HEK293T (cell line): ENCODE data around the gene VTCN1.

Experiments
- CTCF ChIA-PET: fragments of 350-600 bp; formaldehyde crosslinking; extraction: SDS; loops from one replicate; lab custom pipeline; 2021; ENCODE audit warnings: antibody characterized with exemption, inconsistent platforms; lab: Yijun Ruan, JAX
- POLR2A ChIA-PET: fragments of 350-600 bp; formaldehyde crosslinking; extraction: SDS; loops from one replicate; lab custom pipeline; 2020; ENCODE audit warnings: antibody characterized with exemption, inconsistent platforms; lab: Yijun Ruan, JAX
- DNase-seq: peaks from one replicate; pipeline ENCODE4 v3.0.0; 2012; ENCODE audit warnings: mixed read lengths; ENCODE audit errors: extremely low spot score
- ARNT ChIP-seq: fragments of 450-650 bp; IDR thresholded peaks from 2 replicates; pipeline ENCODE4 v1.6.1; 2017; ENCODE audit warnings: mild to moderate bottlenecking
- BHLHE40 ChIP-seq: fragments of 450-650 bp; IDR thresholded peaks from 2 replicates; pipeline ENCODE4 v1.6.1; 2016; ENCODE audit warnings: mild to moderate bottlenecking, moderate library complexity, borderline replicate concordance
- CTBP1 ChIP-seq: fragments of 450-650 bp; IDR thresholded peaks from 2 replicates; pipeline ENCODE4 v1.6.1; 2016; ENCODE audit warnings: borderline replicate concordance
- ELF4 ChIP-seq: fragments of 450-650 bp; IDR thresholded peaks from 2 replicates; pipeline ENCODE4 v1.6.1; 2017; ENCODE audit warnings: antibody characterized with exemption
- FOXA1 ChIP-seq: fragments of 450-650 bp; IDR thresholded peaks from 2 replicates; pipeline ENCODE4 v1.6.1; 2016; ENCODE audit warnings: mild to moderate bottlenecking
- FOXK2 ChIP-seq: fragments of 450-650 bp; IDR thresholded peaks from 2 replicates; pipeline ENCODE4 v1.6.1; 2016; ENCODE audit warnings: mild to moderate bottlenecking
- FOXM1 ChIP-seq: fragments of 450-650 bp; IDR thresholded peaks from 2 replicates; pipeline ENCODE4 v1.6.1; 2017; ENCODE audit warnings: mild to moderate bottlenecking, borderline replicate concordance
- HDGF ChIP-seq: fragments of 450-650 bp; IDR thresholded peaks from 2 replicates; pipeline ENCODE4 v1.6.1; 2017; ENCODE audit warnings: antibody characterized with exemption, borderline replicate concordance
- L3MBTL2 ChIP-seq: fragments of 450-650 bp; conservative IDR thresholded peaks from 2 replicates; pipeline ENCODE4 v1.6.1; 2016; ENCODE audit warnings: mild to moderate bottlenecking
- LEF1 ChIP-seq: fragments of 450-650 bp; IDR thresholded peaks from 2 replicates; pipeline ENCODE4 v1.6.1; 2017; ENCODE audit warnings: mild to moderate bottlenecking, borderline replicate concordance
- NFRKB ChIP-seq: fragments of 450-650 bp; IDR thresholded peaks from 2 replicates; pipeline ENCODE4 v1.6.1; 2016; ENCODE audit warnings: mild to moderate bottlenecking, moderate library complexity
- PKNOX1 ChIP-seq: fragments of 450-650 bp; IDR thresholded peaks from 2 replicates; pipeline ENCODE4 v1.6.1; 2016
- SP1 ChIP-seq: fragments of 450-650 bp; IDR thresholded peaks from 2 replicates; pipeline ENCODE4 v1.6.1; 2017
- SUZ12 ChIP-seq: fragments of 450-650 bp; IDR thresholded peaks from 2 replicates; pipeline ENCODE4 v1.6.1; 2016; ENCODE audit warnings: mild to moderate bottlenecking
- TARDBP ChIP-seq: fragments of 450-650 bp; IDR thresholded peaks from 2 replicates; pipeline ENCODE4 v1.6.1; 2016
- ZNF384 ChIP-seq: fragments of 450-650 bp; IDR thresholded peaks from 2 replicates; pipeline ENCODE4 v1.6.1; 2016

Gene VTCN1

GRCh38 chr1:117116090-117116783, 94.5 kb downstream of the VTCN1 start:
- no peak for DNase-seq
- CTCF ChIA-PET, result no interaction called here
- POLR2A ChIA-PET, result no interaction called here
- TF ChIP-seq L3MBTL2, result no peak
- TF ChIP-seq ELF4, result no peak
- TF ChIP-seq NFRKB, result no peak
- no peak for TF ChIP-seq SP1
- no peak for TF ChIP-seq FOXK2
- TF ChIP-seq BHLHE40, result no peak
- TF ChIP-seq TARDBP, result no peak

GRCh38 chr1:117114877-117115276, 95.8 kb downstream of the VTCN1 start:
- ChIA-PET CTCF (no interaction called here), POLR2A (no interaction called here)
- TF ChIP-seq ARNT (no peak), HDGF (no peak), CTBP1 (no peak), SUZ12 (no peak), L3MBTL2 (no peak), NFRKB (no peak), SP1 (no peak), FOXK2 (no peak), LEF1 (no peak), ZNF384 (no peak)
- no peak for DNase-seq

- TF ChIP-seq BHLHE40 (no peak), ARNT (no peak), FOXA1 (no peak), L3MBTL2 (no peak), CTBP1 (no peak), FOXM1 (no peak), ZNF384 (no peak), FOXK2 (no peak), PKNOX1 (no peak), NFRKB (no peak), TARDBP (no peak), ELF4 (no peak), SUZ12 (no peak), HDGF (no peak), LEF1 (no peak), SP1 (no peak)
- POLR2A ChIA-PET, result interaction anchor here (0.7 kb wide), 1 partner anchor 11 kb away, joined by 3 read pairs; no protein-coding TSS in a partner anchor
- CTCF ChIA-PET, result interaction anchor here (1.3 to 1.8 kb wide), 2 partner anchors 15 to 172 kb away, joined by 4 read pairs; no protein-coding TSS in a partner anchor
- no peak for DNase-seq
These were observed 97.5 kb downstream of the VTCN1 start for GRCh38 chr1:117113199-117113598.

GRCh38 chr1:117112047-117112717, 98.5 kb downstream of the VTCN1 start:
- CTCF ChIA-PET, result interaction anchor here (1.8 kb wide), 1 partner anchor 16 kb away, joined by 4 read pairs; no protein-coding TSS in a partner anchor
- TF ChIP-seq ARNT (no peak), FOXM1 (no peak), ZNF384 (no peak), NFRKB (no peak), SP1 (no peak), SUZ12 (no peak), FOXA1 (no peak), CTBP1 (no peak), LEF1 (no peak), HDGF (no peak), BHLHE40 (no peak), FOXK2 (no peak), L3MBTL2 (no peak), TARDBP (no peak), ELF4 (no peak), PKNOX1 (no peak)
- POLR2A ChIA-PET, result no interaction called here

GRCh38 chr1:117110774-117111173, 100.0 kb downstream of the VTCN1 start:
- CTCF ChIA-PET, result no interaction called here
- DNase-seq, result no peak
- POLR2A ChIA-PET, result interaction anchor here (1.2 to 1.5 kb wide), 2 partner anchors 11 to 51 kb away, joined by 4 to 7 read pairs; partner anchors contain the start of genes TRIM45 and TTF2
- TF ChIP-seq SUZ12 (no peak), L3MBTL2 (no peak)

More at GRCh38 chr1:117112047-117112717, 98.5 kb downstream of the VTCN1 start:
- DNase-seq, result no peak

GRCh38 chr1:117107364-117107763, 103.4 kb downstream of the VTCN1 start:
- TF ChIP-seq SP1 (no peak), NFRKB (no peak), ELF4 (no peak), FOXK2 (no peak), HDGF (no peak), BHLHE40 (no peak), TARDBP (no peak), LEF1 (no peak)
- POLR2A ChIA-PET, result no interaction called here
- CTCF ChIA-PET, result no interaction called here

GRCh38 chr1:117106478-117106877, 104.2 kb downstream of the VTCN1 start:
- no peak for DNase-seq
- ChIA-PET CTCF (no interaction called here), POLR2A (no interaction called here)
- no peak for TF ChIP-seq L3MBTL2
- TF ChIP-seq ARNT, result no peak
- TF ChIP-seq TARDBP, result no peak
- no peak for TF ChIP-seq SP1
- TF ChIP-seq LEF1, result no peak
- TF ChIP-seq ELF4, result no peak
- no peak for TF ChIP-seq NFRKB
- TF ChIP-seq FOXK2, result no peak
- no peak for TF ChIP-seq FOXM1
- TF ChIP-seq SUZ12, result no peak
- no peak for TF ChIP-seq CTBP1
- TF ChIP-seq BHLHE40, result no peak
- no peak for TF ChIP-seq FOXA1
- no peak for TF ChIP-seq HDGF
- TF ChIP-seq ZNF384, result no peak
- TF ChIP-seq PKNOX1, result no peak

More at GRCh38 chr1:117107364-117107763, 103.4 kb downstream of the VTCN1 start:
- DNase-seq, result no peak
